Measurements from ENCODE around the gene ADAMTSL1.

ADAMTSL1 gene

DNA sequence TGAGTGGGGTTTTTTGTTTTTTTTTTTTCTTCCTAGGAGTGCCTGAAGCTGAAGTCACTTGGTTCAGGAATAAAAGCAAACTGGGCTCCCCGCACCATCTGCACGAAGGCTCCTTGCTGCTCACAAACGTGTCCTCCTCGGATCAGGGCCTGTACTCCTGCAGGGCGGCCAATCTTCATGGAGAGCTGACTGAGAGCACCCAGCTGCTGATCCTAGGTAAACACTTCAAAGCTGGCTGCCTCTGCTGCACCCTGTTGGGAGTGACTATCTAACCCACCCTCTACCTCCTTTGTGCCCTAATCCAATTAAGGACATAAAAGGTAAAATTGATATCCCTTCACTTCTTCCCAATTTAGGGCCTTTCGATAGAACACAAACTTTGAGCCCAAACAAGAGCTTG, 352.3 kb downstream of the ADAMTSL1 start:
- no peak for TF ChIP-seq EZH2phosphoT487 (conservative IDR thresholded peaks at IDR 0.05; ENCODE audit: low read length)
- TF ChIP-seq, protein P1, sequence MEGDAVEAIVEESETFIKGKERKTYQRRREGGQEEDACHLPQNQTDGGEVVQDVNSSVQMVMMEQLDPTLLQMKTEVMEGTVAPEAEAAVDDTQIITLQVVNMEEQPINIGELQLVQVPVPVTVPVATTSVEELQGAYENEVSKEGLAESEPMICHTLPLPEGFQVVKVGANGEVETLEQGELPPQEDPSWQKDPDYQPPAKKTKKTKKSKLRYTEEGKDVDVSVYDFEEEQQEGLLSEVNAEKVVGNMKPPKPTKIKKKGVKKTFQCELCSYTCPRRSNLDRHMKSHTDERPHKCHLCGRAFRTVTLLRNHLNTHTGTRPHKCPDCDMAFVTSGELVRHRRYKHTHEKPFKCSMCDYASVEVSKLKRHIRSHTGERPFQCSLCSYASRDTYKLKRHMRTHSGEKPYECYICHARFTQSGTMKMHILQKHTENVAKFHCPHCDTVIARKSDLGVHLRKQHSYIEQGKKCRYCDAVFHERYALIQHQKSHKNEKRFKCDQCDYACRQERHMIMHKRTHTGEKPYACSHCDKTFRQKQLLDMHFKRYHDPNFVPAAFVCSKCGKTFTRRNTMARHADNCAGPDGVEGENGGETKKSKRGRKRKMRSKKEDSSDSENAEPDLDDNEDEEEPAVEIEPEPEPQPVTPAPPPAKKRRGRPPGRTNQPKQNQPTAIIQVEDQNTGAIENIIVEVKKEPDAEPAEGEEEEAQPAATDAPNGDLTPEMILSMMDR (IDR thresholded peaks at IDR 0.05; ENCODE audit: insufficient read depth, low read length, poor library complexity, severe bottlenecking) = no peak
- no peaks in the 10 kb centered on the region for H3F3A ChIP-seq (ENCODE audit: insufficient read depth)
- H3K4me2 ChIP-seq (ENCODE audit: low read depth, low read length, poor library complexity, severe bottlenecking) = no peak overlapping the region
- H2AFZ ChIP-seq (ENCODE audit: low read depth, low read length, severe bottlenecking) = no peak overlapping the region
- no peaks in the 10 kb centered on the region for H4K20me1 ChIP-seq (ENCODE audit: low read depth, low read length)
- no peak overlapping the region for H3K4me3 ChIP-seq (ENCODE audit: insufficient read depth, low read length, poor library complexity, severe bottlenecking)
- no peaks in the 10 kb centered on the region for H3K36me3 ChIP-seq (ENCODE audit: low read length)
- H3K79me2 ChIP-seq (ENCODE audit: insufficient read depth, low read length) = no peaks in the 10 kb centered on the region
- H3K27me3 ChIP-seq (ENCODE audit: low read length) = no peaks in the 10 kb centered on the region
- no peaks in the 10 kb centered on the region for H3K9me3 ChIP-seq (ENCODE audit: insufficient read depth, low read length)
- no peaks in the 10 kb centered on the region for H3K9me2 ChIP-seq (replicated peaks; ENCODE audit: insufficient read depth, low read length)
- H3K9ac ChIP-seq (ENCODE audit: low read length) = no peak overlapping the region
- H3K27ac ChIP-seq (ENCODE audit: low read depth, low read length) = no peak overlapping the region

DNA sequence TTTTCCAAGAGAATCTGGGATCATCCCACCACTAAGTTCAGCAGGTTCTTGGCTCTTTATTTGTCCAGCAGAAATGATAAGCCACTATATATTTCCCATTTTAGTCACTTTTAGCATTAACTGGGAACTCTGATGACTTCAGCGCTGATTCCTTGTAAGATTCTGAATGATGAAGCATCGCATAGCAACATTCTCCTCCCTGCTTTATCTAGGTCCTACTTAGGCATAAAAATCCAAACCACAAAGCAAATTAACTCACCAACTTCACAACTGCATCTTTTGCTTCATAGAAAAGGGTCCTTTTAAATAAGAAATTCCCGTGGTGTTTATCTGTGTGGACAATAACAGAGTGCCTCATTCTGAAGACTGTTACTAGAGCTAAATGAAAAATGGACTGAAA, 355.1 kb downstream of the ADAMTSL1 start:
- no peaks in the 10 kb centered on the region for H3K79me2 ChIP-seq (ENCODE audit: insufficient read depth, low read length)
- no peak overlapping the region for H3K4me3 ChIP-seq (ENCODE audit: insufficient read depth, low read length, poor library complexity, severe bottlenecking)
- no peaks in the 10 kb centered on the region for H4K20me1 ChIP-seq (ENCODE audit: low read depth, low read length)
- H3K36me3 ChIP-seq (ENCODE audit: low read length) = no peaks in the 10 kb centered on the region
- H3K9me2 ChIP-seq (replicated peaks; ENCODE audit: insufficient read depth, low read length) = no peaks in the 10 kb centered on the region
- no peaks in the 10 kb centered on the region for H3F3A ChIP-seq (ENCODE audit: insufficient read depth)
- no peak overlapping the region for H2AFZ ChIP-seq (ENCODE audit: low read depth, low read length, severe bottlenecking)
- no peaks in the 10 kb centered on the region for H3K27me3 ChIP-seq (ENCODE audit: low read length)
- TF ChIP-seq, protein P1 (IDR thresholded peaks at IDR 0.05; ENCODE audit: insufficient read depth, low read length, poor library complexity, severe bottlenecking) = no peak
- no peak for TF ChIP-seq EZH2phosphoT487 (conservative IDR thresholded peaks at IDR 0.05; ENCODE audit: low read length)
- H3K27ac ChIP-seq (ENCODE audit: low read depth, low read length) = no peak overlapping the region
- no peak overlapping the region for H3K9ac ChIP-seq (ENCODE audit: low read length)
- H3K9me3 ChIP-seq (ENCODE audit: insufficient read depth, low read length) = no peaks in the 10 kb centered on the region
- H3K4me2 ChIP-seq (ENCODE audit: low read depth, low read length, poor library complexity, severe bottlenecking) = no peak overlapping the region

DNA sequence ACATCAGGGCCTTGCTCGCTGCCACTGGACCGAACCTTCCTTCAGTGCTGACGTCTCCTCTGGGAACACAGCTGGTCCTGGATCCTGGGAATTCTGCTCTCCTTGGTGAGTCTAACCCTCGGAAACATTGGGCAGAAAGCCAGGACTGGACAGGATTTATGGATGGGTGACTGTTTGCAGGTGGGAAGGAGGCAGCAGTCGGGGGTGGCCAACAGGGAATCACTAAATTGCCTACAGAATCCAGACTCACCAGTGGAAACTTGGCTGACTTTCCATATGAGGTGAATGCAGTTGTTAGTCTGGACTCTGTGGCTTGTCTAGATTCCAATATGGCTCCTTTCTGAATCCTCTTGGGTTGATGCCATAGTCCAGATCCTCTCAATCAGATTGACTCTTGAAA, 355.9 kb downstream of the ADAMTSL1 start:
- Histone ChIP-seq H3K9me2 (replicated peaks; ENCODE audit: insufficient read depth, low read length) (no peaks in the 10 kb centered on the region), H3K27me3 (ENCODE audit: low read length) (no peaks in the 10 kb centered on the region), H3K4me3 (ENCODE audit: insufficient read depth, low read length, poor library complexity, severe bottlenecking) (no peak overlapping the region), H3K36me3 (ENCODE audit: low read length) (no peaks in the 10 kb centered on the region), H3K4me2 (ENCODE audit: low read depth, low read length, poor library complexity, severe bottlenecking) (no peak overlapping the region), H3K9me3 (ENCODE audit: insufficient read depth, low read length) (no peaks in the 10 kb centered on the region), H4K20me1 (ENCODE audit: low read depth, low read length) (no peaks in the 10 kb centered on the region), H3K27ac (ENCODE audit: low read depth, low read length) (no peak overlapping the region), H2AFZ (ENCODE audit: low read depth, low read length, severe bottlenecking) (no peak overlapping the region), H3F3A (ENCODE audit: insufficient read depth) (no peaks in the 10 kb centered on the region), H3K79me2 (ENCODE audit: insufficient read depth, low read length) (no peaks in the 10 kb centered on the region), H3K9ac (ENCODE audit: low read length) (no peak overlapping the region)
- TF ChIP-seq, protein P1 (IDR thresholded peaks at IDR 0.05; ENCODE audit: insufficient read depth, low read length, poor library complexity, severe bottlenecking) = no peak
- TF ChIP-seq EZH2phosphoT487 (conservative IDR thresholded peaks at IDR 0.05; ENCODE audit: low read length) = no peak

Data from SU-DHL-6 (cell line).